Heart left ventricle (tissue), 13 donors: ENCODE results near the gene NMS.

ENCODE experiments used
- POLR2A ChIP-seq, 2 donors: fragments of 450-650 bp; IDR thresholded peaks; one replicate each; pipeline ENCODE4 v1.6.1; 2017; ENCODE audit warnings: antibody characterized with exemption in 2 of 2, mild to moderate bottlenecking in 2 of 2, moderate library complexity in 2 of 2
- TF ChIP-seq, protein P1 (sequence below), 12 donors: fragments of 200-600 bp; sonication (generic) in 4 of 12; IDR thresholded peaks; one replicate each; pipeline versions ENCODE4 v1.5.0 to v1.8.0; 2018 to 2022; ENCODE audit warnings: antibody characterized with exemption in 12 of 12, mild to moderate bottlenecking in 5 of 12
- donor health status: ischemic (EF 13 %, LVEDD 7.1; RV severe dilation, severe dysfunction).
- donor health status: DM: no; HTN: yes; CAD: no.
- donor health status: DM: no; HTN: no; CAD: no.
- donor health status: ischemic (EF 25% LVEDD 6.9; RV normal size, moderate dysfunction).
- donor health status: ischemic (EF 25% LVEDD 5.7; RV mildly dilated, moderate dysfunction).
- donor health status: ischemic (EF 35%, LVEDD 5.7; RV mildly dilated, moderate dysfunction).
- donor health status: nonischemic (EF 11% LVEDD 7.7; RV severe dilation, severe dysfunction).
- donor health status: DM: yes; HTN: yes; CAD: no.
- donor health status: PGD.
- donor health status: ischemic (EF 29% LVEDD 5.4; RV normal size, mild dysfunction).
- donor health status: nonischemic (EF 23%, LVEDD 6.1; RV moderate dilation, normal function).

DNA sequence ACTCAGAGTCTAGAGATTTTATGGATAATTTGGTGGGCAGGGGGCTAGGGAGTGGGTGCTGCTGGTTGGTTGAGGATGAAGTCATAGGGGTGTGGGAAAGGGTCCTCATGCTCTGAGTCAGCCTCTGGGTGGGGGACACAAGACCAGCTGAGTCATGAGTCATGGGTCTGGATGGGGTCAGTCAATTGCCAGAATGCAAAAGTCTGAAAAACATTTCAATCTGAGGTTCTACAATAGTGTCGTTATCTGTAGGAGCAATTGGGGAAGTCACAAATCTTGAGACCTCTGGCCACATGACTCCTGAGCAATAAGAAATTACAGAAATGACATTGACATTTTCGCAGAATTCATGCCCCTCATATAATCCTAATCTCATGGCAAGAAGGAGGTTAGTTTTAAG, 15.1 kb downstream of the NMS start:
- no peak for TF ChIP-seq POLR2A (IDR thresholded peaks at IDR 0.05)
- TF ChIP-seq, protein P1, sequence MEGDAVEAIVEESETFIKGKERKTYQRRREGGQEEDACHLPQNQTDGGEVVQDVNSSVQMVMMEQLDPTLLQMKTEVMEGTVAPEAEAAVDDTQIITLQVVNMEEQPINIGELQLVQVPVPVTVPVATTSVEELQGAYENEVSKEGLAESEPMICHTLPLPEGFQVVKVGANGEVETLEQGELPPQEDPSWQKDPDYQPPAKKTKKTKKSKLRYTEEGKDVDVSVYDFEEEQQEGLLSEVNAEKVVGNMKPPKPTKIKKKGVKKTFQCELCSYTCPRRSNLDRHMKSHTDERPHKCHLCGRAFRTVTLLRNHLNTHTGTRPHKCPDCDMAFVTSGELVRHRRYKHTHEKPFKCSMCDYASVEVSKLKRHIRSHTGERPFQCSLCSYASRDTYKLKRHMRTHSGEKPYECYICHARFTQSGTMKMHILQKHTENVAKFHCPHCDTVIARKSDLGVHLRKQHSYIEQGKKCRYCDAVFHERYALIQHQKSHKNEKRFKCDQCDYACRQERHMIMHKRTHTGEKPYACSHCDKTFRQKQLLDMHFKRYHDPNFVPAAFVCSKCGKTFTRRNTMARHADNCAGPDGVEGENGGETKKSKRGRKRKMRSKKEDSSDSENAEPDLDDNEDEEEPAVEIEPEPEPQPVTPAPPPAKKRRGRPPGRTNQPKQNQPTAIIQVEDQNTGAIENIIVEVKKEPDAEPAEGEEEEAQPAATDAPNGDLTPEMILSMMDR (IDR thresholded peaks at IDR 0.05): no peak
